ENCODE data around the gene WIPF1. TPM values are rescaled to one million over a fixed set of nuclear protein-coding genes. Genes with fewer than 3 reads are reported as not detected.
A peak's percentile ranks its signal among the peaks of the same experiment; 100 is the strongest.

Gene WIPF1
- total RNA-seq, 2 experiments from 2014 or later, result 170 to 183 TPM

DNA sequence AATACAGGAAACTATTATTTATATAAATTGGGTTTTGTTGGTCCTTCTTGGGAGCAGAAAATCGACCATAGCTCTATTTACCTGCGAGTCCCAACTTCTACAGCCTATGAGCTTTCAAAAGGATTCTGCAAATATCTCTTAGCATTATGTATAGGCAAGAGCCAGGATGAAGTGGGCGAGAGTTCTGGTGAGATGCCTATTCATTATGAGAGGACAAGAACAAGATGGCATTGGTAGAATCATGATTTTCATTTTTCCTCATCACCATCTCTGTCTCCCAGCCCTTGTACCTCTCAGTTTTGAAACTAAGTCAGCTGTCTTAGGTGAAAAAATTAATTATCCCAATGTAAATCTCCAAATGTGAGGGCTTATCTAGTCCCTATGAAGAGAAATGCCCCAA, 25.0 kb downstream of the WIPF1 start:
- Mint-ChIP-seq H3K4me3 (no peak overlapping the region), H3K36me3 (peaks cover 68% of the 10 kb centered on the region), H3K4me1 (ENCODE audit: low read depth) (peaks cover 84% of the 10 kb centered on the region), H3K9me3 (no peaks in the 10 kb centered on the region), H3K27ac (peak overlapping the region; percentile 88), H3K27me3 (no peaks in the 10 kb centered on the region)
- peak; percentile 55 for DNase-seq
- ChIA-PET POLR2A (interaction anchor here (0.8 to 1.2 kb wide), 3 partner anchors 22 to 27 kb away, joined by 3 to 4 read pairs (median 3); no protein-coding TSS in a partner anchor), CTCF (interaction anchor here (0.8 to 3.3 kb wide), 9 partner anchors 22 to 127 kb away, joined by 3 to 10 read pairs (median 3); no protein-coding TSS in a partner anchor)
- intact Hi-C loops (cut with micrococcal nuclease), result loop anchor here (1.0 kb wide), 1 partner anchor 24 kb away; no protein-coding TSS in a partner anchor

GRCh38 chr2:174571669-174572323, 25.8 kb downstream of the WIPF1 start:
- Mint-ChIP-seq H3K27me3 (no peaks in the 10 kb centered on the region), H3K9me3 (no peaks in the 10 kb centered on the region), H3K36me3 (peaks cover 74% of the 10 kb centered on the region), H3K27ac (peak overlapping the region; percentile 88), H3K4me3 (no peak overlapping the region), H3K4me1 (ENCODE audit: low read depth) (peaks cover 87% of the 10 kb centered on the region)
- POLR2A ChIA-PET, result interaction anchor here (0.8 to 1.2 kb wide), 3 partner anchors 23 to 28 kb away, joined by 3 to 4 read pairs (median 3); no protein-coding TSS in a partner anchor
- intact Hi-C loops (cut with micrococcal nuclease), result loop anchor here (1.0 kb wide), 1 partner anchor 25 kb away; no protein-coding TSS in a partner anchor
- no peak for DNase-seq
- CTCF ChIA-PET, result interaction anchor here (0.7 to 3.3 kb wide), 10 partner anchors 15 to 128 kb away, joined by 3 to 10 read pairs (median 3); no protein-coding TSS in a partner anchor

- intact Hi-C loops (cut with micrococcal nuclease), result no loop called here
- Mint-ChIP-seq H3K4me3 (no peak overlapping the region), H3K36me3 (peaks cover 78% of the 10 kb centered on the region), H3K27me3 (no peaks in the 10 kb centered on the region), H3K4me1 (ENCODE audit: low read depth) (peaks cover 85% of the 10 kb centered on the region), H3K27ac (peak overlapping the region; percentile 68), H3K9me3 (no peaks in the 10 kb centered on the region)
- DNase-seq, result no peak
- ChIA-PET POLR2A (no interaction called here), CTCF (interaction anchor here (1.2 to 3.3 kb wide), 3 partner anchors 14 to 117 kb away, joined by 3 to 10 read pairs (median 4); no protein-coding TSS in a partner anchor)
These were observed 27.2 kb downstream of the WIPF1 start for GRCh38 chr2:174570318-174570958.

GRCh38 chr2:174569678-174570077, 27.9 kb downstream of the WIPF1 start:
- ChIA-PET CTCF (interaction anchor here (1.2 kb wide), 1 partner anchor 106 kb away, joined by 3 read pairs; no protein-coding TSS in a partner anchor), POLR2A (no interaction called here)
- Mint-ChIP-seq H3K9me3 (no peaks in the 10 kb centered on the region), H3K36me3 (peaks cover 73% of the 10 kb centered on the region), H3K4me1 (ENCODE audit: low read depth) (peaks cover 78% of the 10 kb centered on the region), H3K4me3 (no peak overlapping the region), H3K27ac (peak overlapping the region; percentile 76), H3K27me3 (no peaks in the 10 kb centered on the region)
- DNase-seq, result no peak
- intact Hi-C loops (cut with micrococcal nuclease), result loop anchor here (2.0 kb wide), 1 partner anchor 65 kb away; no protein-coding TSS in a partner anchor

- H3K4me1 Mint-ChIP-seq (ENCODE audit: low read depth), result peaks cover 65% of the 10 kb centered on the region
These were observed 29.2 kb downstream of the WIPF1 start for GRCh38 chr2:174568425-174568824.

GRCh38 chr2:174566871-174567270, 30.7 kb downstream of the WIPF1 start:
- no peak for DNase-seq
- Mint-ChIP-seq H3K4me1 (ENCODE audit: low read depth) (peaks cover 55% of the 10 kb centered on the region), H3K27ac (peak overlapping the region; percentile 87), H3K36me3 (peaks cover 68% of the 10 kb centered on the region), H3K27me3 (no peaks in the 10 kb centered on the region), H3K4me3 (no peak overlapping the region), H3K9me3 (no peaks in the 10 kb centered on the region)
- ChIA-PET CTCF (interaction anchor here (0.8 kb wide), 1 partner anchor 20 kb away, joined by 3 read pairs; no protein-coding TSS in a partner anchor), POLR2A (no interaction called here)
- intact Hi-C loops (cut with micrococcal nuclease), result no loop called here

More at GRCh38 chr2:174568425-174568824, 29.2 kb downstream of the WIPF1 start:
- no peaks in the 10 kb centered on the region for H3K27me3 Mint-ChIP-seq
- H3K4me3 Mint-ChIP-seq, result no peak overlapping the region
- ChIA-PET POLR2A (interaction anchor here (0.6 to 1.3 kb wide), 3 partner anchors 12 to 31 kb away, joined by 3 to 4 read pairs (median 3); no protein-coding TSS in a partner anchor), CTCF (interaction anchor here (1.0 to 1.8 kb wide), 4 partner anchors 10 to 119 kb away, joined by 3 to 7 read pairs (median 6); no protein-coding TSS in a partner anchor)
- peaks cover 68% of the 10 kb centered on the region for H3K36me3 Mint-ChIP-seq
- intact Hi-C loops (cut with micrococcal nuclease), result loop anchor here (2.0 kb wide), 1 partner anchor 66 kb away; no protein-coding TSS in a partner anchor
- DNase-seq, result no peak
- H3K9me3 Mint-ChIP-seq, result no peaks in the 10 kb centered on the region
- peak overlapping the region; percentile 76 for H3K27ac Mint-ChIP-seq

GRCh38 chr2:174563530-174564282, 33.9 kb downstream of the WIPF1 start:
- CTCF ChIA-PET, result interaction anchor here (0.8 to 1.7 kb wide), 3 partner anchors 9 to 17 kb away, joined by 3 to 5 read pairs (median 3); no protein-coding TSS in a partner anchor
- POLR2A ChIA-PET, result interaction anchor here (1.5 kb wide), 1 partner anchor 70 kb away, joined by 4 read pairs; no protein-coding TSS in a partner anchor
- H3K9me3 Mint-ChIP-seq, result no peaks in the 10 kb centered on the region

GRCh38 chr2:174561972-174562370, 35.6 kb downstream of the WIPF1 start:
- Mint-ChIP-seq H3K27ac (peak overlapping the region; percentile 60), H3K9me3 (no peaks in the 10 kb centered on the region), H3K4me3 (no peak overlapping the region), H3K4me1 (ENCODE audit: low read depth) (peaks cover 24% of the 10 kb centered on the region), H3K36me3 (peaks cover 36% of the 10 kb centered on the region), H3K27me3 (no peaks in the 10 kb centered on the region)
- intact Hi-C loops (cut with micrococcal nuclease), result no loop called here
- CTCF ChIA-PET, result interaction anchor here (1.4 to 2.0 kb wide), 2 partner anchors 15 to 99 kb away, joined by 5 to 10 read pairs; no protein-coding TSS in a partner anchor
- POLR2A ChIA-PET, result interaction anchor here (1.5 kb wide), 1 partner anchor 72 kb away, joined by 4 read pairs; no protein-coding TSS in a partner anchor
- DNase-seq, result no peak

More at GRCh38 chr2:174563530-174564282, 33.9 kb downstream of the WIPF1 start:
- Mint-ChIP-seq H3K27me3 (no peaks in the 10 kb centered on the region), H3K27ac (peak overlapping the region; percentile 60), H3K36me3 (peaks cover 50% of the 10 kb centered on the region), H3K4me3 (no peak overlapping the region), H3K4me1 (ENCODE audit: low read depth) (peaks cover 40% of the 10 kb centered on the region)
- intact Hi-C loops (cut with micrococcal nuclease), result no loop called here
- DNase-seq, result no peak

- Mint-ChIP-seq H3K4me1 (ENCODE audit: low read depth) (peaks cover 22% of the 10 kb centered on the region), H3K27ac (peak overlapping the region; percentile 36), H3K36me3 (peaks cover 31% of the 10 kb centered on the region), H3K27me3 (no peaks in the 10 kb centered on the region), H3K4me3 (no peak overlapping the region), H3K9me3 (no peaks in the 10 kb centered on the region)
- CTCF ChIA-PET, result interaction anchor here (0.9 to 2.0 kb wide), 2 partner anchors 98 to 126 kb away, joined by 3 to 10 read pairs; no protein-coding TSS in a partner anchor
- intact Hi-C loops (cut with micrococcal nuclease), result no loop called here
- DNase-seq, result no peak
- POLR2A ChIA-PET, result no interaction called here
These were observed 36.2 kb downstream of the WIPF1 start for GRCh38 chr2:174561283-174561971.

- ChIA-PET CTCF (interaction anchor here (0.5 to 2.0 kb wide), 6 partner anchors 14 to 128 kb away, joined by 3 to 10 read pairs (median 3); no protein-coding TSS in a partner anchor), POLR2A (no interaction called here)
- Mint-ChIP-seq H3K36me3 (peaks cover 28% of the 10 kb centered on the region), H3K4me3 (no peak overlapping the region), H3K27me3 (no peaks in the 10 kb centered on the region), H3K27ac (peak overlapping the region; percentile 73), H3K9me3 (no peaks in the 10 kb centered on the region), H3K4me1 (ENCODE audit: low read depth) (peaks cover 28% of the 10 kb centered on the region)
- intact Hi-C loops (cut with micrococcal nuclease), result no loop called here
- no peak for DNase-seq
These were observed 36.9 kb downstream of the WIPF1 start for GRCh38 chr2:174560737-174561136.

Data from activated CD4-positive, alpha-beta memory T cell treated with anti-CD3 and anti-CD28 coated beads for 36 hours (primary cell).